ACHN (cell line): ENCODE measurements around the gene EPRS1.
"Not testable (repeated sequence)": the region's sequence is repeated elsewhere in the genome, so short reads cannot be mapped to it uniquely, and the experiment has no call there.

Source experiments
- DNase-seq: peaks from one replicate; pipeline ENCODE4 v3.0.0-alpha.2; 2015
- in situ Hi-C: cut with HindIII; loops from 2 replicates; pipeline ENCODE4 v1.10.0; 2017; ENCODE audit warnings: low sequenced_read_pairs, low pct_ligation_motif_present, low pct_unique_long_range_greater_than_20kb

EPRS1 gene

GRCh38 chr1:220043646-220044045 is 2.7 kb downstream of the EPRS1 start:
- in situ Hi-C loops, result no loop called here
- DNase-seq, result no peak

GRCh38 chr1:220040028-220040596 is 6.2 kb downstream of the EPRS1 start:
- DNase-seq, result no peak
- in situ Hi-C loops, result no loop called here

GRCh38 chr1:220038640-220039039 is 7.7 kb downstream of the EPRS1 start:
- no peak for DNase-seq
- in situ Hi-C loops, result no loop called here

- DNase-seq, in situ Hi-C loops: not testable (repeated sequence)
Observed at GRCh38 chr1:220037810-220038209, 8.5 kb downstream of the EPRS1 start.

GRCh38 chr1:220032911-220033310 is 13.4 kb downstream of the EPRS1 start:
- no peak for DNase-seq
- in situ Hi-C loops, result no loop called here

- no peak for DNase-seq
Observed at GRCh38 chr1:220031287-220031686, 15.0 kb downstream of the EPRS1 start.

GRCh38 chr1:220028346-220028895 is 17.9 kb downstream of the EPRS1 start:
- in situ Hi-C loops, result no loop called here
- DNase-seq, result no peak

More at GRCh38 chr1:220031287-220031686, 15.0 kb downstream of the EPRS1 start:
- in situ Hi-C loops, result no loop called here

GRCh38 chr1:220019071-220019470 is 27.2 kb downstream of the EPRS1 start:
- no peak for DNase-seq
- in situ Hi-C loops, result no loop called here

GRCh38 chr1:220013497-220013896 is 32.8 kb downstream of the EPRS1 start:
- in situ Hi-C loops, result no loop called here
- peak; percentile 9 for DNase-seq

- in situ Hi-C loops, result no loop called here
- peak; percentile 9 for DNase-seq
Observed at GRCh38 chr1:220012259-220012658, 34.0 kb downstream of the EPRS1 start.

- in situ Hi-C loops, result no loop called here
- no peak for DNase-seq
Observed at GRCh38 chr1:220011620-220012019, 34.7 kb downstream of the EPRS1 start.

GRCh38 chr1:220007438-220007837 is 38.9 kb downstream of the EPRS1 start:
- DNase-seq, result no peak
- in situ Hi-C loops, result no loop called here

GRCh38 chr1:220005489-220005888 is 40.8 kb downstream of the EPRS1 start:
- in situ Hi-C loops, result no loop called here
- DNase-seq, result no peak

- no peak for DNase-seq
- in situ Hi-C loops, result no loop called here
Observed at GRCh38 chr1:220003610-220004299, 42.5 kb downstream of the EPRS1 start.

GRCh38 chr1:220003015-220003414 is 43.3 kb downstream of the EPRS1 start:
- in situ Hi-C loops, result no loop called here
- no peak for DNase-seq

GRCh38 chr1:220001095-220001501 is 45.2 kb downstream of the EPRS1 start:
- no peak for DNase-seq
- in situ Hi-C loops, result no loop called here

GRCh38 chr1:219999821-220000220 is 46.5 kb downstream of the EPRS1 start:
- in situ Hi-C loops, result no loop called here
- DNase-seq, result no peak
